Stimulated activated CD8-positive, alpha-beta memory T cell treated with anti-CD3 and anti-CD28 coated beads, Interleukin-12 subunit alpha, Interleukin-12 subunit beta, amount 100 ng/mL, for 1 hour (primary cell): Measurements from ENCODE around the gene PRSS56.

ENCODE experiments used
- DNase-seq: peaks from one replicate; pipeline ENCODE4 v3.0.0-alpha.2; 2020; ENCODE audit warnings: low read depth

Gene PRSS56

DNA sequence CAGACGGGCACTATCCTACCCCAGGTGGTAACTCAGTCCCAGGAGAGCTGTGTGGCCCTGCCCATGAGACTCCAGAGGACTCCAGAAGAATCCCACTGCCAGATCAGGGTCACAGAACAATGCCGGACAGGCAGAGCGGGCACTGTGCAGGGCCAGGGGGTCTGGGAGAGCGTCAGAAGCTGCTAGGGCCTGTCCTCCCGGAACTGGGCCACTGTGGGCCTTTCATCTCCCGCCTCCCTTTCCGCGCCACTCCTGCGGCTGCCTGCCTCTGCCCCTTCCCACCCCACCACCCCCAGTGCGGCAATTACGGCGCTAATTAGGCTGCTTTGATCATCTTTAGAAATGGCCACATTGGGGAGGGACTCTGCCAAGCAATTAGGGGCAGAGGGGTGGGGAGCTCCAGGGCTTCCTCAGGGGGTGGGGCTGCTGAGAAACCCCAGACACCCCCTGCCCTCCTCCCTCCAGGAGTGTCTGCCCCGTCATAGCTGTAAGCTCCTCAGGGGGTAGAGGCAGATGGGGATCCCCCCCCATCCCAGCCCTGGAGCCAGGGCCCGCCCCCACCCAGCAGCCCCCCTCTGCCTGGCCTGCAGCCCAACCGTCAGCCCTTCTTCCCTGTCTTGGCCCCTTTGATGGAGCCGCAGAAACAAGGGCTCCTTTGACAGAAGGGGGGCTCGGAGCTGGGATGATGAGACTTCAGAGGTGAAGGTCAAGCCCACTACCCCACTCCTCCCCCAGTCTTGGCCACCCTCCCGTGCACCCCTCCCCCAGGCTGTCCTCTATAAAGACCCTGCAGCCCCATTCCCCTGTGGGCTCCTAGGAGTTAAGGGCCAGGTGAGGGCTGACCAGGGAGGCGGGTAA lies at the start of gene PRSS56:
Gene PRSS56, plus strand, starts transcription at position 808 of the 858 bp plus-strand sequence. CDS start 211 bp downstream, outside the sequence.
- DNase-seq = no peak

DNA sequence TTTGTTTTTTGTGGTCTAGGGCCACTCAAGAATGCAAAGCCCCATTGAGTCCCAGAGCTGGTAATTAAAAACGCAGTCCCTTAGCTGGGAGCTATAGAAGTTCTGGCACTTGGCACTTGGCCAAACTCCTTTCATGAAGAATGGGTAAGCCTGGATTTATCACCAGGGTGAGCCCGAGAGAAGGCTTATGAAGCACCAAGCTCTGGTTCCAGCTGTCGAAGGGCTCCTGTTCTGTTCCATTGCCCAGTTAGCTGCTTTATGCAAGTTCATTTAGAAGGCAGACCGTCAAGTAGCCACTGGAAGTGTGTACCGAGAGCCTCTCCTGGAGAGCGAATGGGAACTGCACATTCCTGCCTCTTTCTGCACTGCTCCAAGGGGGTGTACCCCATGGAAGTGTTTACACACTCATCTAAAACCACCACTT lies 46.7 kb upstream of the PRSS56 start:
- no peak for DNase-seq

DNA sequence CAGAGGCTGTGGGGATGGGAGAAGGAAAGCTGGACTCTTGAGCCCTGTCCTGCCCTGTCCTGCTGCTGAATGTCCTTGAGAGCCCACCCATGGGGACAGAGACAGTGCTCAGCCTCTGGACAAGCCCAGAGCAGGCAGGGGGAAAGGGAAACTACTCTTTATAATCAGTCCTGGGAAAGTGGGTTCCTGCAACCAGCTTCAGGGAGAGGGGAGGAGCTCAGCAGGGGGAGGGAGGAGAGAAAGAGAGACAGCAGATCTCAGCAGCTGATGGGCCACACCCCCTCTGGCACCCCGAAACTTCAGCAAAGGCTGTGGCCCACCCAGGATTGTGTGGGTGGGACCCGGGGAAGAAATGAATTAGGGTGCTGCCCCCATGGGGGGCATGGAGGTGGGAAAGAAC lies 44.1 kb upstream of the PRSS56 start:
- no peak for DNase-seq

DNA sequence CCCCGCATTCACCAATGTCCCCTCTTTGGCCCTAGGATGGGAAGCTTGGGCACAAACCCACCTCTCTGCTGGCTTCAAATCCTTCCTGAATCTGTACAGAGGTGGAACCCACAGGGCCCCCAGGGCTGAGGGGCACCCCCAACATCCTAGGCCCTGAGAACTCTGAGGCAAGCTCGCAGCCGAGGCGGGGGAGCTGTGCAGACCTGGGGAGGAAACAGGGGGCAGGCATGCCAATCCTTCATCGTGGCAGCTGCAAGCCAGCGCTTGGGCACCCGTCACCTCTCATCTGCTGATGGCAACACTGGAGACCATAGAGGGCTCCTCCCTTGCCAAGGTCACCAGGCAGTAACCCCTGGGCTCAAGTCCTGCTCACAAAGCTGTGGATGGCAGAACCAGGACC lies 43.4 kb upstream of the PRSS56 start:
- DNase-seq = no peak

DNA sequence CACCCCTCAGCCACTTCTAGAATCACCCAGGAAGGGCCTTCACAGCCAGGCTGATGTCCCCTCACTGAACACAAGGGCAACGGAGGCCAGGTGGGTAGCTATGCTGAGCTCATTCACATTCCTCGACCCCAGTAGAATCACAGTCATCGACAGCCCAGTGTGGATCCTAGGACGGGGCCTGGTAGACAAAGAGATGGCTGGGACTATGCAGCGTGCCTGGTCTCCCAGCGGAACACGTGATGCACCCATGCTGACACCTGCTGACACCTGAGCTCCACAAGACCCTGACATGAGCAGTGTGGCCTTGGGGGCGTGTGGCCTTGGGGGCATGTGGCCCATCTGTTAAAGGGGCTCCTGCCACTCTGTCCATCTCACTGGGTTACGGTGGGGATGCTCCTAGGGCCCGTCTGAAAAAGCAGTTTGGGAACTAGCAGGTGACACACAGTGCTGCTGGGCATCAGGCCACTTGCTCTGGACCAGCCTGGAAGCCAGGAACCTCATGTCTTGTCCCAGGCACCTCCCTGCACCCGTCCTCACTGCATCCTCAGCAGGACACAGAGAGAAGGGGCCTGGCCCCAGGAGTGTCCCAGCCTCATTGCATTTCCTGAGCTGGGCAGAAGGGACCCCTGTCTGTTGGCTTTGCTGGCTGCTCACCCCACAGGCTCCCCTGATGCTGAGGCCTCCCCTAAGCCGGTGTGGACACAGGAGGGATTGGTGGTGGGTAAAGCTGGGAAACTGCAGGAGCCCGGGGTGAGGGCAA lies 42.3 kb upstream of the PRSS56 start:
- no peak for DNase-seq

DNA sequence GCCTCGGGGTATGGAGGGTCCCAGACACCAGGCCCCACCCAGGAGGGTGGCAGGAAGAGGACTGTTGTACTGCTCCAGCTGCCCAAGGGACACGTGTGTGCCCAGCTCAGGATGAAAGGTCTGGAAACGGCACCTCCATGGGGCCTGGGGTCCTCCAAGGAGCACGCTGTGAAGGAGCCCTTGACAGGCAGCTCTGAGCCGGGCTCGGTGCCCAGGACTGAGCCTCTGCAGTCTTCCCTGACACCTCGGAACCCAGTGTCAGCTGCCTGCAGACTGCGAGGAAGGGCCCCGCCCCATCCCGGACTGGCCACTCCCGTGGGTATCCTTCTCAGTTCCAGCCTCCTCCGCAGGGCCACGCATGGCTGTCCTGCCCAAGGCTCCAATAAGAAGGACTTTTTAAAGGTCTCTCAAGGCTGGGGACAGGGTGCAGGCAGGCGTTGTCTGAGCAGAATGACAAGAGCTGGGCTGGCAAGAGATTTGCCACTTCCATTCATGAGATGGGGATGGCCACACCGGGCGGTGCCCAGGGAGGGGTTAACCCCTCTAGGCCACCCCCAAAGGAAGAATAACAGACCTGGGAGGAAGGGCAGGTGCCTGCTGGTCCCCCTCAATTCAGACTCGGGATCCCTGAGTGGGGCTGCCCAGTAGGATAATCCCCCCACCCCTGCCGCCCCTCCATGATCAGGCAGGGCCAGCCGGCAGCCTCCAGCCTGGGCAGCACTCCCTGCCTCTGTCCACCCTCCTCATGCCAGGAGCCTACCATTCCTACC lies 41.4 kb upstream of the PRSS56 start:
- DNase-seq = no peak

DNA sequence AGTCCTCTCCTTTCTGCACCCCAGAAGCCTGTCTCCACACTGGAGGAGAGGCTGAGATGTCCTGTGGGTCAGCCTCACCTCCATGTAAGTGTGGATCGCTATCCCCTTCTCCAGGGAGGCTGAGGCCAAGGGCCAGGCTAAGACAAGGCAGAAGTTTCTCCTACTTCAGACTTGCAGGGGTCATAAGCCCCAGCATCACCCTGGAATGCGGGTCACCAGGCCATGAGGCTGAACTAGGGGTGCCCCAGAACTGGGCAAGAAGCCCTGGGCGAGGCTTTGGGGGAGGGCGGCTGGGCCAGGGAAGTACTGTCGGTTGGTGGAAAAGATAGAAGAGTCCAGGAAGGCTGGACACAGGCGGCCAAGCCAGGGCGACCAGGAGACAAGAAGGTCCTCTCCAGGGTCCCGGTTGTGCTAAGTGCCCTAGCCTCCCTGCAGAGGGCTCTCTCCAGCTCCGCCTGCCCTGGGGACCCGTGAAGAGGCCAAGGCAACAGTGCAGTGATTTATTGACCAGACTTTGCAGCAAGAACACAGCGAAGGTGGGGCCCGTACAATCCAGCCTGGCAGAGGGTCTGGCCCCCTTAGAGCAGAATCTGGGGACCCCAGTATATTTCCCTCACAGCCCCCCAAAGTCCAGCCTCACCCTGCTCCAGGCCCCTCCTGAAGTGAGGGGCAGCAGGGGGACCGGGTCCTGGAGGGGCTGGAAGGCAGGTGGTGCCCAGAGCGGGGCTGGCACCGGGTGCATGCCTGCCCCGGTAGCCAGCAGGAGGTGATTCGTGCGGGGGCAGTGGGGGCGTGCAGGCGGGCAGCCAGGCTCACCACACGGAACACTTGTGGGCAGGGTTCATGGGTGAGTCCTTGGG lies 40.6 kb upstream of the PRSS56 start:
- no peak for DNase-seq

DNA sequence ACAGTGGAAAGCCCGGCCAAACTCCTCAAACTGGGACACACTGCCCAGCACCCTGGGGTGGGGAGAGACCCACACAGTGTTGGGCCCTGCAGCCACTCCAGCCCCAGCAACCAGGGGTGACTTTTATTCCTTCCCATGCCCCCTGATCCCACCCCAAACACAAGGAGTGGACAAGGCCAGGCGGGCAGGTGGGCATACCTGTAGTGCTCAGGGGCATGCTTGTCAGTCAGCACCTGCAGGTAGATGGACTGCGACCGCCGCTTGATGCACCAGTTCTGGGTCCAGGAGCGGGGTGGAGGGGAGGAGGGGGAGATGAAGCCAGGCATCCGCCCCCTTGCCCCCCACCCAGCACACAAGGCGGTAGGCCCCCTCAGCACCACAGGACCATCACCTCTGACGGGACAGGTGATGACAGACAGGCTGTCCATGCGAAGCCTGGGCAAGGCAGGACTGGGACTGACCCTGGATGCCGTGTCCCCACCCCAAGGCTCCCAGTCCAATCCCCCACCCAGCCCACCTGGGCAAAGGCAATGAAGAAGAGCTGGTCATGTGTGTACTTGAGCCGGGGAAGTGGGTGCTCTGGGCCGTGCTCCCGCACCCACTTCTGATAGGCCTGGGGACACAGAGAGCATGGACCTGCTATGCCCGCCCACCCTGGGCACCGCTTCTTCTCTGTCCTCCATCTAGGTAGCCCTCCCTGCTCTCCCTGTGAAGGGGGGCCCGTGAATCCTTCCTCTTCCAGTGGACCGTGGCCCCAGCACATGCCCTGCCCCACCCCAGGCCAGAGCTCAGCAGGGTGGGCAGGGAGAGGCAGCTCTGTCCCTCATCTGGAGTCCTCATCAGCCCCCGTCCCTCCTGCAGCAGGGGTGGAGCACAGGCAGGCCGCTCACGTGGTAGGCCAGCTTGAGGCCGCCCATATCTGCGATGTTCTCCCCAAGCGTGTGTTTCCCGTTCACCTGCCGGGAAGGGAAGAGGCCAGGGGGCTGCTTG lies 39.7 kb upstream of the PRSS56 start:
- no peak for DNase-seq

DNA sequence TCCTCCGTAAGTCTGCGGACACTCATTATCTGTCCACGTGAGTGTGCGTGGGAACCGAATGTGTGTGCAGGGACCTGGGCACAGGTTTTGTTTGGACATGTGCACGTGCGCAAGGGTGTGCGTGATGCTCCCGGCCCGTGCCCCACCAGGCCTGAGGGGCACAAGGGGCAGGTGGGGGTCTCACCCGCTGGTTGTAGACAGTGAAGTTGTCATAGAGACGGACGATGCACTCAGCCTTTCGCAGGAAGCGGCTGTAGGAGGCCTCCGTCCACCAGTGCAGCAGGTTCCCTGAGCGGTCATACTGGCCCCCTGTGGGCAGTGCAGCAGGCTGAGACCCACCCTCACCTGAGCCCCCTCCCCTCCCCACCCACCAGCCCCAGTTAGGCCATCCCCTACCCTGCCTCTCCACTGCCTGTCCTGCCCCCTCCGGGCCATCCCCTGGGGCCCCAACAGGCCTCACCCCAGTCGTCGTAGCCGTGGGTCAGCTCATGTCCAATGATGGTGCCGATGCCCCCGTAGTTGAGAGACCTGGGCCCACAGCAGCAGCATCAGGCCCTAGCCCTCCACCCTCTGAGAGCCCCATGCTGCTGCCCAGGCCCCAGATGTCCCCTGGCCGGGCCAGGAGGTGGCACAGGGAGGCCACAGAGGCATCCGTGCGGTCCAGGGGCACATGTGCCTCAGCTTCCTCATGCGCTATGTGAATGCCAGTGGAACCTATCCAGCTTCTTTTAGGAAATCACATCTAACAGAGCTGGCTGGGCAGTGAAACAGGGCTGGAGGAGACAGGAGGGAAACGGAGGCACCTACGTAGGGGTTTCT lies 38.7 kb upstream of the PRSS56 start:
- DNase-seq = no peak

DNA sequence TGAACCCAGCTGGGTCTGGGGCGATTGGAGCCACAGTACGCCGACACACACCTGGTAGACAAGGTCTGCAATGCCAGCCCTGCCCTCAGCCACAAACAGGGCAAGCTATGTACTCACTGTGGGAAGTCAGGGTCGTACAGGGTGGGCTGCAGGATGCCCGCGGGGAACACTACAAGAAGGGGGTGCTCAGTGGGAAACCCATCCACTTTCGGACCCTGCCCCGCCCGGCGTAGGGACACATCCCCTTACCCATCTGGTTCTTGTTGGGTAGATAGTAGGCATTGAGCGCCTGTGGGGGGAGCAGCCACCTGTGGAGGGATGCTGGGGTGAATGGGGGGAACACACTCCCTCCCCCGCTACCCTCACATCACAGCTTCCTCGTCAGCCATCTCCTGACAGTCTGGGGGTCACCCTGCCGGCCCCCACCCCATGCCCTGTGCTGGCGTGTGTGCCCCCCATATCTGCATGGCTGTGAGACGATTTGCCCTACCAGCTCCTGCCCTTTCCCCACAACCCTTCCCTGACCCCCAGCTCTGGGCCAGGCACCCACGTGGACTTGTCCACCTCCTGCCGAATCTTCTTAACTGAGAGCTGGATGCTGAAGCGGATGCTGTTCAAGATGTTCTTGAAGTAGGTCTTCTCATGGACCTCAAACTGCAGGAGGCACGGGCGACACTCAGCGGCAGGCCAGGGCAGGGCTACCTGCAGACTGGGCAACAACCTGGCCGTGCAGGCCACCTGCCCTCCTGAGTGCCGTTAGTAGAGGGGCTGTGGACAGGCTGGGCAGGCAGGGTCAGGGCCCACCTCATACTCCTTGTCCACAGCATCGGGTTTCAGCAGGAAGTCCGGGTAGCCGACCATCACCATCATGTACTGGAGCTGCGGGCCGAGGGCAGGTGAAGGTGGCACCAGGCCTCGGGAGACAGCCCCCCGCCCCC lies 37.6 kb upstream of the PRSS56 start:
- DNase-seq = no peak

DNA sequence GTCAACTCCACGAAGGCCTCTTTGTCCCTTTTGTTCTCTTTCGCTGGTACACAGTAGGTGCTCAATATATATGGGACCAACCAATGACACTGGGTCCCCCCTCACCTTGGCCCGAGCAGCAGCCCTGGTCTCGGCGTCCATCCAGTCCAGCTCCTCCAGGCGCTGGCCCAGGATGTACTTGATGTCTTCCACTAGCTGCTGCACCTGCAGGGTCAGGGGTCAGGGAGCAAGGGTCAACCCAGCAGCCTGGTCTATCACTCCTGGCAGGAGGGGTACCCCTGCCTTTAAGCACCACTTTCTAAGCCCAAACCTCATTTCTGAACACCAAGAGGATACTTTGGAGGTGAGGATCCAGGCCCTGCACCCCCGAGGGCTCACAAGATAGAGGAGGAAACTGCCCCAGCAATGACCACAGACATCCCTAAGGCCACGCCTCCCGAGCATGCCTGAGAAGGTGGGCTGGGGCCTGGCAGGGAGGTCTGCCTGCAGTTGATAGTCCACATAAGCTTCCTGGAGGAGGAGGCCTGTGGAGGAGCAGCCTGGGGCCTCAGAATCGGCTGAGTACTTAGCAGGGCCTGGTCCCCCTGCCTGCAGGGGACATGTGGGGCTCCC lies 36.8 kb upstream of the PRSS56 start:
- DNase-seq = no peak

DNA sequence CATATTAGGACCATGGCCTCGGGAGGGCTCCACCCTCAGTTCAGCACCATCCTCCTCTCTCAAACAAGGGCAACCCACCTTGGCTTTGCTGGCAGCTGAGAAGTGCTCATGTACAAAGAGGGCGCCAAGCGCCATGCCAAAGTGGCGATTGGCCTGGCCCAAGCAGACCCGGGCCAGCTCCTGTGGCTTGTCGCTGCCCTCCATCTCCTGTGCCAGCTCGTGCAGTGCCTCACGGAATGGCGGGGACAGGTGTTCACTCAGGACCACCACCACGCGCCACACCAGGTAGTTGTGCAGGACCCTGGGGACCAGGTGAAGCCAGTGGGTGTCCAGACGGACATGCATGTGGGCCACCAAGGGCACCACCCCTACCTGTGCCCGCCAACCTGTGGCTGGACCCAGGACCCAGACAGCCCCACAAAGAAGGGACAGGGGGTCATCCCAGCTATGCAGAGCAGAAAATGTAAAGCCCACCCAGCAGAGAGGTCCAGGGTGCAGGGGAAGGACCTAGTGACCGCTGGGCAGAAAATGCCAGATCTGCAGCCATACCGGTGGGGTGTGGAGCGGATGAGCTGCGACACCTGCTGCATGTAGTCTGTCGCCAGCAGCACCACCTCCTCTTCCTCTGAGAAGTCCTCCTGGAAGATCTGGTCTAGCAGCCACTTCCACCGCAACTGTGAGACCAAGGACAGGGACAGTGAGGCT lies 36.1 kb upstream of the PRSS56 start:
- DNase-seq = no peak

DNA sequence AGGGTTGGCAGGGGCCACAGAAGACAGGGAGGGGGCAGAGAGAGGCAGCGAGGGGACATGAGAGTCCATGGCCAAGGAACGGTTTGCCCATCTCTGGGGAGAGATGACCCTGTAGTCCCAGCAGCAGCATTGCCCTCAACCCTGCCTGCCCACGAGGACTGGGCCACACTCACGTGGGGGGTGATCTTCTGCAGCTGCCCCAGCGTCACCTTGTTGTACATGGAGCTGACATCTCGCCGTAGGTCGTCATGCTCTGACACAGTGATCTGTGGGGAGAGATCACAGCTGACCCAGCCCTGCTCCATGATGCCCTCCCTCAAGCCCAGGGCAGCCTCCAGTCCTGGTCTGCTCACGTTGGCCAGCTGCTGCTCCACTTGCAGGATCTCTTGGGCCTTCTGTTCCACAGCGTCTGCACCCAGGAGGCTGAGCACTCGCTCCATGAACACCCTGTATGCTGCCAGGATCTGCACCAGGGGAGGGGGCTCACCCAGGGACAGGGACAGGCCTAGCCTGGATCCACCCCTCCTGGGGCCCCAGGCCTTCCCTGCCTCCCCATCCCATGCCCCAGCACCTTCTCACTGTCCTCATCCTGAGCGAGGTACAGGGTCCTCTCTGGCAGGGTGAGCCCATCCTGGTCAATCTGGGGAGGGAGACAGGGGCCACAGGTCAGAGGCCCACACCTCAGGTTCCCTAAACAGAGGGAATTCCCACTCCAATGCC lies 35.4 kb upstream of the PRSS56 start:
- no peak for DNase-seq

DNA sequence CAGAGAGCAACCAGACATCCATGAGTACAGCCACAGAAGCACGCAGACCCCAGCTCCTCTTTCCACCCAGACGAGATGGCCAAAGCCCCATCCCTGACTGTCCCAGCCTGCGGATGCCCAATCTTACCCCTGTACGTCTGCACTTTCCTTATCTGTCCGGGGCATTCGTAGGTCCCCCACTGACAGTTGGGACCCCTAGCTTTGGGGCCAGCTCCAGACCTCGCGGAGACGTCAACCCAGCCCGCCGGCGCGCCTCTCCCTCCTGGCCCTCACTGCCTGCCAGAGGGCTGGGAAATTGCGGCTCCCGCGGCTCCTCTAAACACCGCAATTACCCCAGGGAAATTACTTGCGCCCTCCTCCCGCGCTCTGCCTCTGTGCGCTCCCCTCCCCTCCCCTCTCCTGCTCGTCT lies 34.8 kb upstream of the PRSS56 start:
- DNase-seq = no peak

DNA sequence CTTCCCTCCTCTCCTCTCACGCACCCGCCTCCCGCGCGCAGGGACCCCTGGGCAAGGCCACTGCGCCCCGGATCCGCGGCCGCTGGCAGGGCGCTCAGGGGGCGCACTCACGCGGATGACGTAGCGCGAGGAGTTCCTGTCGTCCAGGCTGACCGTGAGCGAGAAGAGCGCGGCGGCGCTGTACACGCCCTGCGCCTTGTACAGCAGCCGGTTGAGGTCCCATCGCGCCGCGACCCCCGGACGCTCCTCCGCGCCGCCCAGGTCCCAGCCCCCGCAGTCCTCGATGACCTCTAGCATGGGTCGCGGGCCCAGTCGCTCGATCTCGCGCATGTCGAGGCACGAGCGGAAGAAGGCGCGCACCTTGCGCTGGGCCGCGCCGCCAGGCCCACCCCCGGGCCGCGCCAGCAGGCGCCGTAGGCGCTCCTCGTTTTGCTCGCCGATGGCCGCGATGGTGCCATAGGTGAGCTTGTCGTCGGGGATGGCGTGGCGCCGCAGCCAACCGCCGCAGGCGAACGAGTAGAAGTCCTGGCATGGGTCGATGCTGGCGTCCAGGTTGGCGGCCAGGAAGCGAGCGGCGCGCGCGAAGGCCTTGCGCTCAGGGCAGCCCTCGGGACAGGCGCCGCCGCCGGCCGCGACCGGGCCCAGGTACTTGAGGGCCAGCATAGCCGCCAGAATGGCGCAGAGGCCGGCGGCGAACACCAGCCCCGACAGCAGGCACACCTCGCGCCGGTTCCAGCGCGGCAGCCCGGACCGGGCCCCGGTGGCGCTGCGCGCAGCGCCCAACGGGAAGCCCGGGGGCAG lies 34.2 kb upstream of the PRSS56 start:
- no peak for DNase-seq
